Loucy (cell line): ENCODE results near the gene SH3GLB1.
A peak's percentile ranks its signal among the peaks of the same experiment; 100 is the strongest.

Experiments
- H2AFZ ChIP-seq: fragments of 200-600 bp; sonication (generic); 2 replicates; pipeline ENCODE4 v1.6.0; 2016; ENCODE audit warnings: antibody characterized with exemption, mild to moderate bottlenecking, low read length, moderate library complexity
- H3F3A ChIP-seq: fragments of 200-600 bp; 2 replicates; pipeline ENCODE4 v1.6.0; 2016; ENCODE audit warnings: antibody characterized with exemption, low read depth, mild to moderate bottlenecking
- H3K27me3 ChIP-seq: fragments of 200-600 bp; sonication (generic); 2 replicates; pipeline ENCODE4 v1.6.1; 2014; ENCODE audit warnings: low read length, mild to moderate bottlenecking; ENCODE audit not compliant: insufficient read depth, poor library complexity, severe bottlenecking
- H3K36me3 ChIP-seq: fragments of 200-600 bp; sonication (generic); 2 replicates; pipeline ENCODE4 v1.6.1; 2016; ENCODE audit warnings: low read length; ENCODE audit not compliant: insufficient read depth
- H3K4me1 ChIP-seq: fragments of 200-600 bp; sonication (generic); 2 replicates; pipeline ENCODE4 v1.5.1; 2014; ENCODE audit warnings: low read length, mild to moderate bottlenecking; ENCODE audit not compliant: insufficient read depth, poor library complexity, severe bottlenecking
- H3K4me2 ChIP-seq: fragments of 200-600 bp; sonication (generic); 2 replicates; pipeline ENCODE4 v1.6.0; 2014; ENCODE audit warnings: antibody characterized with exemption, low read length, low read depth, mild to moderate bottlenecking; ENCODE audit not compliant: poor library complexity, severe bottlenecking
- H3K4me3 ChIP-seq: fragments of 200-600 bp; sonication (generic); 2 replicates; pipeline ENCODE4 v1.5.1; 2014; ENCODE audit warnings: low read length, mild to moderate bottlenecking, mixed read lengths; ENCODE audit not compliant: poor library complexity, severe bottlenecking
- H3K79me2 ChIP-seq: fragments of 200-600 bp; sonication (generic); 2 replicates; pipeline ENCODE4 v1.6.1; 2014; ENCODE audit warnings: low read length; ENCODE audit not compliant: insufficient read depth
- H3K9ac ChIP-seq: fragments of 200-600 bp; sonication (generic); 2 replicates; pipeline ENCODE4 v1.6.0; 2014; ENCODE audit warnings: mild to moderate bottlenecking, low read depth, low read length, moderate library complexity; ENCODE audit not compliant: poor library complexity, severe bottlenecking
- H3K9me2 ChIP-seq: fragments of 200-600 bp; sonication (generic); replicated peaks from 2 replicates; pipeline ENCODE4 v1.6.1; 2016; ENCODE audit warnings: low read depth, low read length, mixed read lengths
- H3K9me3 ChIP-seq: fragments of 200-600 bp; sonication (generic); 2 replicates; pipeline ENCODE4 v1.6.1; 2014; ENCODE audit warnings: mild to moderate bottlenecking, antibody characterized with exemption, low read length, low read depth; ENCODE audit not compliant: insufficient read depth
- H4K20me1 ChIP-seq: fragments of 200-600 bp; sonication (generic); 2 replicates; pipeline ENCODE4 v1.6.0; 2014; ENCODE audit warnings: antibody characterized with exemption, low read length, mild to moderate bottlenecking; ENCODE audit not compliant: insufficient read depth, poor library complexity, severe bottlenecking
- EZH2phosphoT487 ChIP-seq: fragments of 200-600 bp; IDR thresholded peaks from 2 replicates; pipeline ENCODE4 v1.6.1; 2018; ENCODE audit warnings: antibody characterized with exemption, mild to moderate bottlenecking, moderate library complexity, borderline replicate concordance
- TF ChIP-seq, protein P1 (sequence below): fragments of 200-600 bp; sonication (generic); conservative IDR thresholded peaks from 2 replicates; pipeline ENCODE4 v1.5.1; 2014; ENCODE audit warnings: mild to moderate bottlenecking, antibody characterized with exemption, low read length

SH3GLB1 gene

DNA sequence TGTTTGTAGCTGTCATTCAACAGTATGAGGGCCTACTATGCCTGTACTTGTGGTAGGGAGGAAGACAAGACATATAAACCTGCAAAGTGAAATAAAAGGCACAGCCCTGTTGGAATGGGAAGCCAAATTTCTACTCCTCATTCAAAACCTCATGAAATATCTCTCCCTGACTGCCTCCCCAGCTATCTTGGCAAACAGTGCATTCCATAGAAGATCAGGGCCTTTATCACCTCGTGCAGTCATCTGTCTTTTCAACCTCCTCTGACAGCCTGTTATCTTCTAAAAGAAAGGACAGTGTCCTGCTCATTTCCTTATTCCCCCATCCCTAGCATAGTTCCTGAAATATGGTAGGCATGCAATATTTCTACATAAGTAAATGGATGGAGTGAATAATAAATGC is 71.0 kb downstream of the SH3GLB1 start:
- no peaks in the 10 kb centered on the region for H3F3A ChIP-seq
- no peaks in the 10 kb centered on the region for H3K9me3 ChIP-seq
- no peak overlapping the region for H2AFZ ChIP-seq
- H3K4me3 ChIP-seq: no peak overlapping the region
- no peaks in the 10 kb centered on the region for H4K20me1 ChIP-seq
- no peak overlapping the region for H3K9ac ChIP-seq
- TF ChIP-seq EZH2phosphoT487: no peak
- TF ChIP-seq, protein P1, sequence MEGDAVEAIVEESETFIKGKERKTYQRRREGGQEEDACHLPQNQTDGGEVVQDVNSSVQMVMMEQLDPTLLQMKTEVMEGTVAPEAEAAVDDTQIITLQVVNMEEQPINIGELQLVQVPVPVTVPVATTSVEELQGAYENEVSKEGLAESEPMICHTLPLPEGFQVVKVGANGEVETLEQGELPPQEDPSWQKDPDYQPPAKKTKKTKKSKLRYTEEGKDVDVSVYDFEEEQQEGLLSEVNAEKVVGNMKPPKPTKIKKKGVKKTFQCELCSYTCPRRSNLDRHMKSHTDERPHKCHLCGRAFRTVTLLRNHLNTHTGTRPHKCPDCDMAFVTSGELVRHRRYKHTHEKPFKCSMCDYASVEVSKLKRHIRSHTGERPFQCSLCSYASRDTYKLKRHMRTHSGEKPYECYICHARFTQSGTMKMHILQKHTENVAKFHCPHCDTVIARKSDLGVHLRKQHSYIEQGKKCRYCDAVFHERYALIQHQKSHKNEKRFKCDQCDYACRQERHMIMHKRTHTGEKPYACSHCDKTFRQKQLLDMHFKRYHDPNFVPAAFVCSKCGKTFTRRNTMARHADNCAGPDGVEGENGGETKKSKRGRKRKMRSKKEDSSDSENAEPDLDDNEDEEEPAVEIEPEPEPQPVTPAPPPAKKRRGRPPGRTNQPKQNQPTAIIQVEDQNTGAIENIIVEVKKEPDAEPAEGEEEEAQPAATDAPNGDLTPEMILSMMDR: no peak
- no peaks in the 10 kb centered on the region for H3K36me3 ChIP-seq
- no peaks in the 10 kb centered on the region for H3K79me2 ChIP-seq
- no peak overlapping the region for H3K4me2 ChIP-seq
- no peaks in the 10 kb centered on the region for H3K27me3 ChIP-seq
- H3K4me1 ChIP-seq: peaks cover 14% of the 10 kb centered on the region
- no peaks in the 10 kb centered on the region for H3K9me2 ChIP-seq

DNA sequence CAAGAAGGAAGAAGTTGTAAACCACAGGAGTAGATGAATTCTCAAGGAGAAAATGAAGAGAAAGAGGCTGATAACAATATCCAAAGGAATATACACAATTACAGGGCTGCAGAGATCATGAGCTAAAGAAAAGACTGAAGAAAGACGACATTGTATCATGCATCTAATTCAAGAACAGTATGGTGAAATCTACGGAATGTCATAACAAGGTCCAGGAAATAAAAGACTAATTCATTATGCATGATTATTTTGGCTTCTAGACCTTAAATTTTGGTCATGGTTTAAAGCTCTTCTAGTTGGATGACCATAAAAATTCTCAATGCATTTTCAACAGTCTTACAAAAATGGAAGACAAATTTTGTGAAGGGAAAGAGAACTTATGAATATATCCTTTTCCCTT is 71.7 kb downstream of the SH3GLB1 start:
- Histone ChIP-seq H3K27me3 (no peaks in the 10 kb centered on the region), H2AFZ (no peak overlapping the region), H3K79me2 (no peaks in the 10 kb centered on the region), H3K9me2 (no peaks in the 10 kb centered on the region), H4K20me1 (no peaks in the 10 kb centered on the region), H3F3A (no peaks in the 10 kb centered on the region), H3K4me2 (no peak overlapping the region), H3K36me3 (no peaks in the 10 kb centered on the region), H3K9ac (no peak overlapping the region), H3K4me1 (peaks cover 14% of the 10 kb centered on the region), H3K9me3 (no peaks in the 10 kb centered on the region), H3K4me3 (no peak overlapping the region)
- TF ChIP-seq, protein P1: no peak
- no peak for TF ChIP-seq EZH2phosphoT487

DNA sequence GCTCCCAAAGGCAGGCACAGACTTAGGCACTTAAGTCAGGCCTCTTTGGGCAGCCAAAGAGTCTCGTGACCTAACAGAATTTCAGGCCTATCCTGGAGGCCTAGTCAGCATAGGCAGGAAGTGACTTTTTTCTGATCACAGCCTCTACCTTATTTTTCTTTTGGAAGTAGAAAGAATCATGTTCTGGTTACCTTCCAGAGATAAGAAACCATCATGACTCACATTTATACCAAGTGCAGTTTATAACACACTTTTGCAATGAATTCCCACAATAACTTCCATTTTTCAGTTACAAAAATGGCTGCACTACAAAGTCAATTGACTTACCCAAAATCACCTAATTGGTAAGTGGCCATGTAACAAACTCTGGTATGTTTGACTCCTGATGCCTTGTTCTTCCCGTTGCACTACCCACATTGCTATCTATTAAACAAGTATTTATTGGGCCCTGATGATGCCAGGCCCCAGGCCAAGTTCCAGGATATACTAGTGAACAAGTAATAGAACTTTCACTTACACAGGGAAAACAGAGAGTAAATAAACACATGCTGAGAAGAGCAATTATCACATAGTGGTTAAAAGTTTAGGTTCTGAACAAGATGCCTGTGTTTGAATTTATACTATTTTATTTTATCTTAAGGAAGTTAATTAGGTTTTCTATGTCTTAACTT is 74.3 kb downstream of the SH3GLB1 start:
- H3K27me3 ChIP-seq: no peaks in the 10 kb centered on the region
- peaks cover 12% of the 10 kb centered on the region for H3K4me1 ChIP-seq
- H4K20me1 ChIP-seq: no peaks in the 10 kb centered on the region
- H3K9ac ChIP-seq: no peak overlapping the region
- H3K4me3 ChIP-seq: no peak overlapping the region
- H3K36me3 ChIP-seq: no peaks in the 10 kb centered on the region
- H3K9me2 ChIP-seq: no peaks in the 10 kb centered on the region
- peak overlapping the region; percentile 58; the same call in 1 of the 2 replicates for H2AFZ ChIP-seq
- TF ChIP-seq EZH2phosphoT487: no peak
- TF ChIP-seq, protein P1: no peak
- H3K4me2 ChIP-seq: no peak overlapping the region
- no peaks in the 10 kb centered on the region for H3K79me2 ChIP-seq
- no peaks in the 10 kb centered on the region for H3F3A ChIP-seq
- no peaks in the 10 kb centered on the region for H3K9me3 ChIP-seq
